NCI-H2107 treated with DMSO at 0.1 percent for 48 hours (cell line): ENCODE results near the gene LRFN4.

Source experiments
- DNase-seq: peaks from one replicate; lab custom pipeline; 2025; ENCODE audit not compliant: unreplicated experiment; lab: John Stamatoyannopoulos, UW

The LRFN4 gene

DNA sequence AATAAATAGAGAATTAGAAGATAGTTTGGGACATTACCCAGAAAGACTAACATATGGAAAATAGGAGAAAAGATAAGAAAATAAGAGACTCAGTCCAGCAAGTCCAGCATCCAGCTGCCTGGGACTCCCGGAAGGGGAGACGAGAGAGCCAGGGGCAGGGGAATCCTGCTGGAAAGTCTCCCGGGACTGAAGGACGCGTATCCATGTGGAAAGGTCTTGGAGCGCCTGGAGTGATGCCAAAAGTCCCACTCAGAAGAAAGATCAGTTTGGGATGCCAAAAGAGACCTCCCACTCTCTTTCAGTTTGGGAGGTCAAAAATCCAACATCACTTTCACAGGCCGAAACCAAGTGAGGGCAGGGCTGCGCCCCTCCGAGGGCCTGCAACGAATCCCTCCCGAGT, 30.7 kb downstream of the LRFN4 start:
- no peak for DNase-seq

DNA sequence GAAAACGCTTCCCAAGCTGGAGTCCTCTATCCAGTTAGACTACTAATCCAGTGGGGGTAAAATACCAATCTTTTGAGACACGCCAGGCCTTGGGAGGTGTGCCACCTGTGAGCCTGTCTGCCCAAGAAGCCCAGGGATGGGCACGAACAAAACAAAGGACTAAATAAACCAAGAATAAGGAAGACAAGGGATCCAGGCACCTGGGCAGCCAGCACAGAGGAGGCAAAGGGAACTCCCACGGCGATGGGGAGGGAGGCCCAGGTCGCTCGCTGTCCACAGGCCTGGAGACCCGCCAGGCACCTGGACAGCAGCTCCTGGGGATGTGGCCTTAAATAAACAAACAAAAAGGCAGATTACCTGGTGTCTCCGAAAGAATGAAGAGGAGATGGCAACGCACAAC, 31.4 kb downstream of the LRFN4 start:
- DNase-seq: no peak

DNA sequence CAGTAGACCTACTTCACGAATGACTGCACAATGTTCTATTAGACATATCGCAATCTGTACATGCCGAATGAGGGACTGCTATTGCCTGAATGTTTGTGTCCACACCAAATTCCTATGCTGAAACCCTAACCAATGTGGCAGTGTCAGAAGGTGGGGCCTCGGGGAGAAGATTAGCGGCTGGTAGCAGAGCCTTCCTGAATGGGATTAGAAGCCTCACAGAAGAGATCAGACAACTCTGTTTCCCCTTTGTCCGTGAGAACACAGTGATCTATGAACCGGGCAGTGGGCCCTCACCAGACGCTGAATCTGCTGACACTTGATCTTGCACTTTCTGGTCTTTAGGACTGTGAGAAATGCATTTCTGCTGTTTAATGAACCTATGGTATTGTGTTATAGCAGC, 33.1 kb downstream of the LRFN4 start:
- DNase-seq: no peak

GRCh38 chr11:66891851-66892660, 35.2 kb downstream of the LRFN4 start:
- no peak for DNase-seq

DNA sequence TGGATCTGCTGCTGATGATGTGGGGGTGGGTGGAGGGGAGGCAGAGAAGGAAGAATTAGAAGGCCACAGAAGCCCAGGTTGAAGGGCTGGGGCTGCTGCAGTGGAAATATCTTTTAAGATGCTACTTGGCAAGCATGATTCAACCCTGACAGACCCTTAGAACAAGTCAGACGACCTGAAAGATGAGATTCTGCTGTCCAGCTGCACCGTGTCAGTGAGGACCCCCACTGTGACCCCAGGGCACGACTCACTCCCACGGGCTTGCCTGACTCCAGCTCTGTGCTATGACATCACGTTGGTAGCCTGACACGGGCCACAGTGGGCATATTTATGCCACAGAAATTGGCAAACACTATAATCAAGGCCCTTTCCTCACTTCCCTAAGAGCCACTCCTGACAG, 36.0 kb downstream of the LRFN4 start:
- DNase-seq: no peak

DNA sequence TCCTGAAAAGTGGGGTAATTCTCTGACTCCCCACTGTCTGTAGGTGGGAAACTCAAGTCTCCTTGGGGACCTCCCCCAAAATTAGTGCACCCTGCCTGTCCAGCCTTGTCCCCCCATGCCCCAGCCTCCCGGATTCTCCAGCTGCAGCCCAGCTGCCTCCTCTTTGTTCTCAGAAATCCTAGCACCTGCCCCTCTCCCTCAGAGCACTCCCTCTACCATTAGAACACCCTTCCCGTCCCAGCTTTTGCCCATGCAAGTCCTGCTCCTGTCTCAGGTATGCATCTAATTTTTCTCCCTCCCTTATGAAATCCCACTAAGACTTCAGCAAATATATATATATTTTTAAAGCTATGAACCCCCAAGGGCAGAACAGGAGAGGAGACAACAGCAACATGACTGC, 37.3 kb downstream of the LRFN4 start:
- DNase-seq: peak; percentile 63

- no peak for DNase-seq
Measured at GRCh38 chr11:66901964-66902390, 45.1 kb downstream of the LRFN4 start.

GRCh38 chr11:66902486-66903177, 45.8 kb downstream of the LRFN4 start:
- DNase-seq: peak; percentile 37

DNA sequence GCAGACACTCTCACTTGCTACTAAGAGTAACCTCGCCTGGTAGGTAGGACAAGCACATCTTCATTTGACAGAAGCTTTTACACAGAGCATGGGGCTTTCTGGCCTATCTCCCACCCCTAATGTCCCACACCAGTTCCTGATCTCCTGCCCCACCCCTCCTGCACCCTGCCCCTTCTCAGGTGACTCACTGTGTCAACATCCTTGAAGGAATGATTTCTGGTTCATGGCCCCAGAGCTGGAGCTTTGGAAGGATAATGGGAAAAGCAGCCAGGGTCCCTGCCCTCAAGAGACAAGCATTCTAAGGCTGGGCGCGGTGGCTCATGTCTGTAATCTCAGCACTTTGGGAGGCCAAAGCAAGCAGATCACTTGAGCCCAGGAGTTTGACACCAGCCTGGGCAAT, 47.2 kb downstream of the LRFN4 start:
- DNase-seq: no peak

DNA sequence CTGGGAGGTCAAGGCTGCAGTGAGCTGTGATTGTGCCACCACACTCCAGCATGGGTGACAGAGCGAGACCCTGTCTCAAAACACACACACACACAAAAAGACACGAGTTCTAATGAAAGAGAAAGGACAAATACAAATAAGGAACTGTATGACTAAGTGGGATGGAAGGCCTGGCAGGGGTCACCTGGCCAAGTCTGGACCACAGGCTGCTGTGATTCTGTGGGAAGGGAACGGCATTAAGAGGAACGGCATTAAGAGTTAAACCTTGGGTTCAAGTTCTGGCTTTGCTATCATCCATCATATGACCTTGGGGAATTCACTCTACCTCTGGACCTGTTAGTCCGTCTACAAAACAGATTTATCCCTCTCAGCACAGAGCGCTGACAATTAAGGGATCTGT, 47.7 kb downstream of the LRFN4 start:
- DNase-seq: no peak

GRCh38 chr11:66904981-66905521, 48.2 kb downstream of the LRFN4 start:
- peak; percentile 77 for DNase-seq

DNA sequence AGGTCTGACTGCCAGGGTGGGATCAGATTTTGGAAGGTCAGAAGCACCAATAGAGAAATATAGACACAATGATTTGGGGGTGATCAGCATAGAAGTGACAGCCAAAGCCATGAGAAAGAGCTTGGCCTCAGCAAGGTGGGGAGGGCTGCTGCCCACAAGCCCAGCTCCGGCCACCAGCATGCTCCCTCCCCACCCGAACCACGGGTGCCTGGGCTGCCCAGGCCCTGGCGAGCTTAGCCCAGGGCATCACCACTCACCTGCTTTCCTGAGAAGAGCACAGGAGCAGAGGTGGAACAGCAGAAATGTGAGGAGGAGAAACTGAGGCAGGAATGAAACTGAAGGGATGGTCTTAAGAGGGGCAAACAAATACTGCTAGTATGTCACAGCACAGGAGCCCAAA, 48.8 kb downstream of the LRFN4 start:
- no peak for DNase-seq

- no peak for DNase-seq
Measured at GRCh38 chr11:66906061-66906733, 49.3 kb downstream of the LRFN4 start.

DNA sequence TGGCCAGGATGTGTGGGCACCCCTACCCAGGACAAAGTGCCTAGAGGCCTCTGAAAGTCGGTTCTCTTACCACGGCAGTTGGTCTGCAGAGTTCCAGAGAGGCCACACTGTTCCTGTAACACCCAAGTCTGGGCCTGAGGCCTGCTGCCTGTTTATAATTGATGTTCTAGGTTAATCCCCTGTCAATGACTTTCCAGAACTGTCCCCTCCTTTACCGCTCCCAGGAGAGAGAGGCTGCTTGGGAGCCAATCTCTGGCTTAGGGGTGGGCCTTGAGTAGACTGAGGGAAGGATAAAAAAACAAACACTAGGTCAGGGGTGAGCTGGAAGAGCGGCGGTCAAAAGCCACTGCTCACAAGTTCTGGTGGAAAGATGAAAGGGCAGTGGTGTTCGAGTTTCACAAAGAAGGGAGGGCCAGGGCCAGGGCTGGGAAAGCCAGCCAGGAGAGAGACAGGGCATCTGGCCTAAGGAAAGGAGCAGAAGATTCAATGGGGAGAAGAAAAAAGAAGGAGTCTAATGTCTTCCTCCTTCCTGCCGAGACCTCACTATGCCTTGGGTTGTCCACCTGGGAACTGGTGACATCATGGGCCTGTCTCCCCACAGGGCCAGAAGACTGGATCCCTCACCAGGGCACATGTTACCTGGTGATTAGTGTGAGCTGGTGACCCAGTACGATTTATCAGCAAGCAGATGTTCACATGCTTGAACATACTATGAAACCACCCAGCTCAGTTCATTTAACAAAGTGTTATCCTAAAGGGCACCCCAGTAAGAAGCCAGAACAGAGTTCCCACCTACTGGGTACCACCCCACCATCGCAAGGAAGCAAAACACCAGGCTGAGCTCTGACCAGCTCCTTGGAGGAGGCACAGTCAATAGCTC, 51.1 kb downstream of the LRFN4 start:
- DNase-seq: no peak

DNA sequence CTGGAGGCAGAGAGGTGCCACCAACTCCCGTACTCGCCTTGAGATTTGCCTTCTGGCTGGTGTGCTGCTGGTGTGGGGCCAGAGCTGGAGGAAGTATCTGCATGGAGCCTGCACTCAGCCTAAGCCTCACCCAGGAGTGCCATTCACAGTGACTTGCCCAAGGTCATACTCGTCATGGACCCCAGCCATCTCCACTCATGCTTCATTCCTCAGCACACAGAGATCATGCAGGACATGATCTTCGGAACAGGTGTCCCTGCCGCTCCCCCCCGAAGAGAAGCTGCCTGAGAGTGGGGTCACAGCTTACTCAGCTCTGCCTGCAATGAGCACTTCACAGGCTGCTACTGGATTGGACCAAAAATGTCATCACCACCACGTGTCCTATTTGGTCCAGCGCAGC, 52.3 kb downstream of the LRFN4 start:
- no peak for DNase-seq

GRCh38 chr11:66910016-66910415, 53.2 kb downstream of the LRFN4 start:
- DNase-seq: no peak
